IPS-NIHi7 (cell line): Measurements from ENCODE around the gene FHL3.
A peak's percentile ranks its signal among the peaks of the same experiment; 100 is the strongest.
"Not testable (repeated sequence)": the region's sequence is repeated elsewhere in the genome, so short reads cannot be mapped to it uniquely, and the experiment has no call there.

Experiments
- DNase-seq: peaks from one replicate; pipeline ENCODE4 v3.0.0; 2012; ENCODE audit warnings: mixed read lengths; ENCODE audit errors: extremely low spot score

FHL3 gene

GRCh38 chr1:38037221-38037939, 32.1 kb upstream of the FHL3 start:
- DNase-seq, result no peak

- no peak for DNase-seq
Observed at GRCh38 chr1:38034871-38035270, 29.6 kb upstream of the FHL3 start.

- DNase-seq, result not testable (repeated sequence)
Observed at GRCh38 chr1:38032992-38033391, 27.7 kb upstream of the FHL3 start.

- DNase-seq, result no peak
Observed at GRCh38 chr1:38031513-38031866, 26.2 kb upstream of the FHL3 start.

- DNase-seq, result no peak
Observed at GRCh38 chr1:38030596-38031512, 25.5 kb upstream of the FHL3 start.

- DNase-seq, result peak; percentile 51
Observed at GRCh38 chr1:38029685-38030511, 24.6 kb upstream of the FHL3 start.

GRCh38 chr1:38029081-38029681, 23.9 kb upstream of the FHL3 start:
- peak; percentile 82 for DNase-seq

GRCh38 chr1:38028671-38029070, 23.4 kb upstream of the FHL3 start:
- peak; percentile 28 for DNase-seq

GRCh38 chr1:38028105-38028591, 22.8 kb upstream of the FHL3 start:
- DNase-seq, result no peak

- DNase-seq, result no peak
Observed at GRCh38 chr1:38027201-38028104, 22.1 kb upstream of the FHL3 start.

GRCh38 chr1:38026592-38027200, 21.4 kb upstream of the FHL3 start:
- DNase-seq, result peak; percentile 64

- DNase-seq, result no peak
Observed at GRCh38 chr1:38025664-38026063, 20.4 kb upstream of the FHL3 start.

- no peak for DNase-seq
Observed at GRCh38 chr1:38025233-38025632, 19.9 kb upstream of the FHL3 start.

- DNase-seq, result no peak
Observed at GRCh38 chr1:38022810-38023209, 17.5 kb upstream of the FHL3 start.

- no peak for DNase-seq
Observed at GRCh38 chr1:38021969-38022368, 16.7 kb upstream of the FHL3 start.

GRCh38 chr1:38020396-38020795, 15.1 kb upstream of the FHL3 start:
- DNase-seq, result no peak

- no peak for DNase-seq
Observed at GRCh38 chr1:38018864-38019343, 13.6 kb upstream of the FHL3 start.

GRCh38 chr1:38015978-38016725, 10.8 kb upstream of the FHL3 start:
- no peak for DNase-seq

- DNase-seq, result no peak
Observed at GRCh38 chr1:38014724-38015424, 9.6 kb upstream of the FHL3 start.
